COLO829 (cell line): Measurements from ENCODE around the gene USP44.
"Not testable (repeated sequence)": the region's sequence is repeated elsewhere in the genome, so short reads cannot be mapped to it uniquely, and the experiment has no call there.

ENCODE experiments used
- DNase-seq: peaks from one replicate; pipeline ENCODE4 v3.0.0; 2012; ENCODE audit warnings: low spot score

The USP44 gene

GRCh38 chr12:95551305-95551704 is at the start of gene USP44:
TSS of gene USP44 (minus strand) at chr12:95551476. CDS start at chr12:95534256, 17,220 bp downstream.
- no peak for DNase-seq

- DNase-seq: no peak
Measured at GRCh38 chr12:95600567-95600966, 49.3 kb upstream of the USP44 start.

DNA sequence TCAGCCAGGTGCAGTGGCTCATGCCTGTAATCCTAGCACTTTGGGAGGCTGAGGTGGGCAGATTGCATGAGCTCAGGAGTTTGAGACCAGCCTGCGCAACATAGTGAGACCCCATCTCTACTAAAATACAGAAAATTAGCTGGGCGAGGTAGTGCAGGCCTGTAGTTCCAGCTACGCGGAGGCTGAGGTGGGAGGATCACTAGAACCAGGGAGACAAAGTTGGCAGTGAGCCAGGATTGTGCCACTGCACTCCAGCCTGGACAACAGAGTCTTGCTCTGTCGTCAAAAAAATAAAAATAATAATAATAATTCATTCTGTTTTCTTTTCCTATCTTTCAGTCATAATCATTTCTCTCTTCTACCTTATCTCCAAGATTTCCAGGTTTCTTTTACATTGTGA is 48.6 kb upstream of the USP44 start:
- no peak for DNase-seq

DNA sequence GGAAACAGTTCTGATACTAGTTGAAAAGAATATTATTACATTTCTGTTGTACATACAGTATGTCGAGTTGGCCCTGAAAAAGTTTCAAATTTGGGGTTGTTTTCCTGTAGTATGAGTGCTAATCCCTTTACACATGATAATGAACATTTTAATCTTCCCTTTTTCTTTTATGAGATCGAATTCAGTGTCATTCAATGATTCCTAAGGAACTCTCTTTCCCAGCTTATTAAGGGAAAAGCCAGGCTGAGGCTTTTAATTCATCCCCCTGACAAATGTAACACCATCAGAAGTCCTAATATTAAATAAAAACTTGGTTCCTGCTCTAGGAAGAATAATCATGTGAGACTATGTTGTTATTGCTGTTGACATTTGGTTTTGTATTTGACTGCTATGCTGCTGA is 42.9 kb upstream of the USP44 start:
- no peak for DNase-seq

GRCh38 chr12:95593266-95593871 is 42.1 kb upstream of the USP44 start:
- no peak for DNase-seq

DNA sequence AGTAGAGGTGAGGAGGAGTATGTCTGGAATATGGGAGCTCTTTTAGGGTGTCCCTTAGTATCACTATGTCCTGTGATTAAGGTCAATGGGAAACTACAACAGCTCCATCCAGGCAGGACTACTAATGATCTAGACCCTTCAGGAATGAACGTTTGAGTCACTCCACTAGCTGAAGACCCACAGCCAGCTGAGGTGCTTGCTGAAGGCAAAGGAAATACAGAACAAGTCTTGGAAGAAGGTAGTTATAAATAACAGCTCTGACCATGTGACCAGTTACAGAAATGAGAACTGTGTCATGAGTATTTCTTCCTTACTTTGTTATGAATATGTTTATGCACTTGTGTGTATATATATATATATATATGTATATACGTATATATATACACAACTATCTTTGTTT is 40.5 kb upstream of the USP44 start:
- no peak for DNase-seq

- no peak for DNase-seq
Measured at GRCh38 chr12:95590775-95591174, 39.5 kb upstream of the USP44 start.

GRCh38 chr12:95583933-95584332 is 32.7 kb upstream of the USP44 start:
- DNase-seq: no peak

DNA sequence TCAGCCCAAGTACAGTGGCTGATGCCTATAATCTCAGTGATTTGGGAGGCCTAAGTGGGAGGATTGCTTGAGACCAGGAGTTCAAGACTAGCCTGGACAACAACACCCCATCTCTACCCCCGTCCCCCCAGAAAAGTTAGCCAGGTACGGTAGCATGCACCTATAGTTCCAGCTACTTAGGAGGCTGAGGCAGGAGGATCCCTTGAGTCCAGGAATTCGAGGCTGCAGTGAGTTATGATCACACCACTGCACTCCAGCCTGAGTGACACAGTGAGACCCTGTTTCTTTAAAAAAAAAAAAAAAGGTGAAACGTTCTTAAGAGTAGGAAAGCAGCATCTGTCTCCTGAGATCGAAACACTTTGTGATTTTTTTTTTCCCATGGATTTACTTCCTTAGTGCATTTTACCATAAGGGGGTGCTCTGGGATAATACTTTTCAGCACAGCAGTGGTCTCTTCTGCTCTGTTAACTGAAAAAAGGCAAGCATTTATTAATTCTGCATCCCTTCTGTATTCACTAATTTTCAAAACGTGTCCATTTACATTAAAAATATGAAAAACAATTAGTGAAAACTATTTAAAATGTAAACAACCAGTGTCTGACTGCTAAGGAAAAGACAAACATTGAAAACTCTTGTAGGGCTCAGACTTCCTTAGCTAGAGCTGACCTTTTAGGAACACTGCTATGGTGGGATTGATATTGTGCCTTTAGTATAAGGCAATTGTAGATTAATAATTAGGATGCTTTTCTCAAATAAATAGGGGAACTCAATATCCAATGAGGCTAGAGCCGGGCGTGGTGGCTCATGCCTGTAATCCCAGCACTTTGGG is 31.2 kb upstream of the USP44 start:
- peak; percentile 22 for DNase-seq

- no peak for DNase-seq
Measured at GRCh38 chr12:95577820-95578219, 26.5 kb upstream of the USP44 start.

DNA sequence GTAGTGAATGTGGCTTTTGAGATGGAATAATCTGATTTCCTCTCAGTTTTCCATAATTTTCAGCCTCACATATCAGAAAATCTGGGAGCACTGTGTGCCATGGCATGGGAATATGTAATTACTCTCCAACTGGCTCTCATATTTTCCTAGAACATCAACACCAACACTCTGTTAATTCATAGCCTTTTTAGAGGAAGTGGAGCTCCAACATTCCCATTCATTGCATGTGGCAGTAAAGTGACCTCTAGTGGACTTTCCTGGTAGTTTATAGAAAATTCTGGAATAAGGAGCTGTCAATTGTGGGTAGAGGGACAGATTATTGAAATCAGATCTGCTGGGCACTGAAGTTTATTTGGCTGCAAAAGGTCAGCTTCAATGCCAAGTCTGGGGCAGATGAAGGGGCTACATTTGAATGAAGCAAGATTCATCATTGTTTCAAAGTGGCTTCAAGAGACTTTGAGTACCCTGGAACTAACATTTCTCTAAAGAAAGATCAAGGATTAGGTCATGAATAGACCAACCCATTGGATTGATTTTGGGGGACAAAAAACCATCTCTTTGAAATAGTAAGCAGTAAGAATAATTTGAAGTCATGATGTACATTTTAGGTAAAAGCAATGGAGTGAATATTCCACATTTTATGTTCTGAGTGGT is 23.6 kb upstream of the USP44 start:
- peak; percentile 79 for DNase-seq

- DNase-seq: no peak
Measured at GRCh38 chr12:95573951-95574576, 22.8 kb upstream of the USP44 start.

GRCh38 chr12:95571369-95571768 is 20.1 kb upstream of the USP44 start:
- DNase-seq: no peak

DNA sequence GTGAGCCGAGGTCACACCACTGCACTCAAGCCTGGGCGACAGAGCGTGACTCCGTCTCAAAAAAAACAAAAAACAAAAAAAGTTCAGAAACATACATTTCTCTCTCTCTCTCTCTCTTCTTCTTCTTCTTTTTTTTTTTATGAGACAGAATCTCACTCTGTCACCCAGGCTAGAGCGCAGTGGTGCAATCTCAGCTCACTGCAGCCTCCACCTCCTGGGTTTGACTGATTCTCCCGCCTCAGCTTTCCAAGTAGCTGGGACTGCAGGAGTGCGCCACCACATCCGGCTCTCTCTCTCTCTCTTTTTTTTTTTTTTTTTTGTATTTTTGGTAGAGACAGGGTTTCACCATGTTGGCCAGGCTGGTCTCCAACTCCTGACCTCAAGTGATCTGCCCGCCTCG is 16.8 kb upstream of the USP44 start:
- not testable (repeated sequence) for DNase-seq

GRCh38 chr12:95557625-95558024 is 6.3 kb upstream of the USP44 start:
- DNase-seq: no peak

GRCh38 chr12:95554532-95555071 is 3.3 kb upstream of the USP44 start:
- no peak for DNase-seq

- DNase-seq: no peak
Measured at GRCh38 chr12:95553197-95553943, 2.1 kb upstream of the USP44 start.

GRCh38 chr12:95551913-95552516 is 739 bp upstream of the USP44 start:
- DNase-seq: no peak

DNA sequence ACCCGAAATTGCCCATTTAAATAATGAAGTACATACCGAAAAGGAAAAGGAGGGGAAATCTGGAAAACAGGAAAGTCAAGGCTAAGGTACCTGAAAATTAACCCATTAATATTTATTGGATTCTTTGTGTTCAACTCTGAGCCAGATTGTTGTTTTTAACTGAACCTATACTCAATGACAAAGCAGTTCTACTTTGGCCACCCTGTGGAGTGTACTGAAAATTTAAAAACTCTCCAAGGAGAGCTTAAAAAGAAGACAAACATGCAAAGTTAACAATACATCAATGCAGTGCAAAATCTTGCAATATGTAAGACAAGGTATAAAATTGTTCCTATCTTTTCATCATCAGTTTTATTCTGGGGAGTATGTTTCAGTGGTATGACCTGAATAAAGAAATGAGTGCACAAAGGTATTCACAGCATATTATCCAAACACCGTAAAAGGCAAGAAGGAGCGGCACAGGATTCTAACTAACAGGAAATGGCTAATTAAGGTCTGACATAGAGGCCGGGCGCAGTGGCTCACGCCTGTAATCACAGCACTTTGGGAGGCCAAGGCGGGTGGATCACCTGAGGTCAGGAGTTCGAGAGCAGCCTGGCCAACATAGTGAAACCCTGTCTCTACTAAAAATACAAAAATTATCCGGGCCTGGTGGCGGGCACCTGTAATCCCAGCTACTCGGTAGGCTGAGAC is 1.7 kb downstream of the USP44 start:
- DNase-seq: no peak

DNA sequence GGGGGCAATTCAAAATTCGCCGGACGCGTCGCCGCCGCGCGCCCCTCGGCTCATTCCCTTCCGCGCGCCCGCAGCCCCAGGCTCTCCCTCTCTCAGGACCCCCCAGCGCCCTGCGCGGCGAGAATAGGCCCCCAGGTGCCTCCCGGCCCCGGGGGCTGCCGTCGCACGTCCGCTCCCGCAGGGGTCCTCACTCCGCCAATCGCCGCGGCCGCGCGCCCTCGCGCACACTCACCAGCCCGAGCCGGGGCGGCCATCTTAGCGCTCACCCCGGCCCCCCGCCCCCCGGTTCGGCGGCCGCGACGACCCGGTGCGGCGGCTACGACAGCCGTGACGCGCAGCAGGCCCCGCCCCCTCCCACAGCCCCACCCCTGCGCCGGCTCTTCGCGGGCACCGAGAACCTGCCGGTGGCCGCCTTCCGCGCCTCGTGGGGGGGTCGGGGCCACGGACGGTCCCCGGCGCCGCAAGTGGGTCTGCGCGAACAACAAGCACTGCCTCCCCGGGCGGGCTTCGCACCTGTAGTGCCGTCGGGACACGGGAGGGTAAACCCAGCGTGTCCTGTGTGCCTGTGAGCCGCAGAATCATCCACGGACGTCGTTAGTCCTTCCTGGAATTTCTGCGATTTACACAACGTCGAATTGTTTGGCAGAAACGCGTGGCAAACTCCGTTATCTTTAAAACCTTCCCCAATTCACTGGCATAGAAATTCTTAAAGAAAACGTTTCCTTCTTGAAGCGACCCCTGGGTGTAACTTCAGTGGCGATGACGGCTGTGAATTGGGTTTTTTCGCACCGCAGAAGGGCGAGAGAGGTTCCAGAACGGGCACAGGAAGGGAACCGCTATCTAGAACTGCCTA is 2.5 kb downstream of the USP44 start:
- no peak for DNase-seq
